Measurements from ENCODE around the gene MRPL38. TPM values are rescaled to one million over a fixed set of nuclear protein-coding genes. Genes with fewer than 3 reads are reported as not detected.
"Not testable (repeated sequence)": the region's sequence is repeated elsewhere in the genome, so short reads cannot be mapped to it uniquely, and the experiment has no call there.

The MRPL38 gene
- total RNA-seq, 1 experiment from 2014 or later: 27.7 TPM

DNA sequence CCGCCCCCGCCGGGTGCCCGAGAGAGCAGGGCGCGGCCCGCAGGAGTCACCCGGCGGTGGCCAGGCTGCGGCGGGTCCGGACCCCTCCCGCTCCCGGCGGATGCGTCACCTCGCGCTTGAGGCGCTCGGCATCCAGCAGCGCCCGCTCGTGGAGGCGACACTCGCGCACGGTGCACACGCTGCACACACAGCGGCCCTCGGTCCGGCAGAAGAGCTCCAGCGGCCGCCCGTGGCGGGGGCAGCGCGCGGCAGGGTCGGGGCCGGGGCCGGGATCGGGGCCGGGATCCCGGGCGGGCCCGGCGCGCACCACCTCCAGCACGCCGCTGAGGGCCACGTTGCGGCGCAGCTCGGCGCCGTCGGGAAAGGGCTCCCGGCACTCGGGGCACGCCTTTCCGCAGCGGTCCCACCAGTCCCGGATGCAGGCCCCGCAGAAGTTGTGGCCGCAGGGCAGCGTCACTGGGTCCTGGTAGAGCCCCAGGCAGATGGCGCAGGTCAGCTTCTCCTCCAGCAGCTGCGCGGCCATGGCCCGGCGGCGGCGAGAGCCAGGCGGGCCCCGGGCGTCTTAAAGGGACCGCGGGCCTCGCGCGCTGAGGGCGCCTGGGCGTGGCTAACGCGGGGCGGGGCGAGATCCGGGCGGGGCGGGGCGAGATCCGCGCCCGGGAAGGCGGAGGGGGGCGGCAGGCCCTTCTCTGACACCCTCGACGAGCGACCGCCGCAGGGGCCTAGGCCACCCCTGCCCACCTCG is 8.1 kb downstream of the MRPL38 start, which contains the start of gene TRIM65:
TRIM65 (minus strand) TSS at position 537 of the 745 bp plus-strand sequence; CDS start at position 523, 14 bp downstream.
- peak; percentile 88 for DNase-seq (ENCODE audit: low read depth)

DNA sequence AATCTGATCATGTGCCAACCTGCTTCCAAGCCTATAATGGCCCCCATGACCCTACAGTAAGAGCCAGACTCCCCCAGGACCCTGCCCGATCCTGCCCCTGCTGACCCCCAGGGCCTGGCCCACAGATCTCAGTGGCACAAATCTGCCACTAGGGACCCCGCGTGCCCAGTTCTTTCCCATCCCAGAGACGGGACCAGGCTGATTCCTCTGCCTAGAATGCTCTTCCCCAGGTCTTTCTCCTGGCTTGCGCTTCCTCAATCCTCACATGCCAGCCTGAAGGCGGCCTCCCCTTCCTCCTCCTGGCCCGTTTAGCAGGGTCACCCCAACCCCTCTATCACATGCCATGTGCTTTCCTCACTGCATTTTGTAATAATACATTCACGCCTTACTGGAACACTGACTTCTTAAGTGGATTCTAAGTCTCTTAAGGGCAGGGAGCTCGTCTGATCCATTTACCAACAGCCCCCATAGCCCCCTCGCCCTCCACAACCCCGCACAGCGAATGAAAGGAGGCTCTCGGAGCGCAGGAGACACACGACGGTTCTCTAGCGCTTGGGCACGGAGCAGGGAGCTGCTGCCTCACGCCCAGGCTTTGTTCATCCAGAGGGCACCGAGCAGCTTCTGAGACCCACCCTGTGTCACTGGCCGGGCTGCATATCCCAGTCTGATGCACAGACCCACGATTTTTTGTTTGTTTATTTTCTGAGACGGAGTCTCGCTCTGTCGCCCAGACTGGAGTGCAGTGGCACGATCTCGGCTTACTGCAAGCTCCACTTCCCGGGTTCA is 9.1 kb downstream of the MRPL38 start:
- DNase-seq (ENCODE audit: low read depth): no peak

DNA sequence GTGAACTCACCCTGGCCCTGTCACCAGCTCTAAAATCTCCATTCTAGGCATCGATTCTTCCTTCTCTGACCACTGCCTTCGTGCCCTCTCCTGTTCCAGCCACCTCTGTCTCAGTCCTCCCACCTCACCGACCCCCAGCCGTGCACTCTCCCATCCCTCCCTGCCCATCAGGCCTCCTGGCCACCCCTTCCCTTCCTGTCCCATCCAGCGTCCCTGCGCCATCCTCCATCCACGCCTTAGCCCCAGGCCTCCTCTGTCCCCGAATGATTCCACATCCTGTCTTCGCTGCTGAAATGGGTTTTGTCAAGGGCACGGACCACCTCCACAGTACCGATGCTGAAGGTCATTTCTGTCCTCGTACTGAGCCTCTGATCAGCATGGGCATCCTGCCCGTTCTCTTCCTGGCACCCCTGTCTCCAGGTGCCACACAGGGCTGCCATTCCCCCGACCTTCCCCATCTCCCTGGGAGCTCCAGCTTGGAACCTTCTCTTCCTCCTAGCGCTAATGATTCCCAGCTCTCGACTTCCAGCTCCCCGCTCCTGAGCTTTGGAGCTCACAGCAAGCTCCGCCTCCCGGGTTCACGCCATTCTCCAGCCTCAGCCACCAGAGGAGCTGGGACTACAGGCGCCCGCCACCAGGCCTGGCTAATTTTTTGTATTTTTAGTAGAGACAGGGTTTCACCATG is 10.5 kb downstream of the MRPL38 start:
- no peak for DNase-seq (ENCODE audit: low read depth)

DNA sequence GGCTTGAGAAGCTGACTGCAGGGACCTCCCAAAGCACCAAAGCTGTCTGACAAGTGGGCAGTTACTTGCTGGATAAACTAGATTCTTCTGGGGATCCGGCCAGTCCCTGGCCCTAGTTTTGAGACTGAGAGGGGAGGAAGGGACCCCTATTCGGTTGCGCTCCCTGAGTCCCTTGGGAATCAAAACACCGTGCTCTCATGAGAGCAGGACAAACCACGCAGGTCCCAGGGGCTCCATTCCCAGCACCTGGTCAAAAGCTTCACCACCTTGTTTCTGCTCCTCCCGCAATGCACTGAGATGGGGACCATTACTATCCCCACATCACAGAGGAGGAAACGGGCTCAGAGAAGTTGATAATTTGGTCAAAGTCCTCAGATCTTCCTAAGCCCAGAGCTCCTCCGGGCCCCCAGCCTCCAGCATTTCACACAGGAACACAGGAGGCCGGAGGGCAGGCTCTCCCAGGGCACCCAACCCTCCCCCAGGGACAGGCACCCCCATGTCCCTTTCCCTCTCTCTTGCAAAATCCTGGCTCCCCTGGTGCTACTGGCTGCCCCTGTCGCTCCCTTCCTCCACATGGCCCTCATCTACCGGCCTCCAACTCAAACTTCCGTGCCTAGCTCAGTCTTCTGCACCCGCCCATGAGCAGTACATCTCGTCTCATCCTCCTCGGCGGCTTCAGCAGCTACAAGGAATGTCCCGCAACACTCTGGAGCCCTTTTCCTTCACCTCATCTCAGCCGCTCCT is 11.2 kb downstream of the MRPL38 start:
- no peak for DNase-seq (ENCODE audit: low read depth)

DNA sequence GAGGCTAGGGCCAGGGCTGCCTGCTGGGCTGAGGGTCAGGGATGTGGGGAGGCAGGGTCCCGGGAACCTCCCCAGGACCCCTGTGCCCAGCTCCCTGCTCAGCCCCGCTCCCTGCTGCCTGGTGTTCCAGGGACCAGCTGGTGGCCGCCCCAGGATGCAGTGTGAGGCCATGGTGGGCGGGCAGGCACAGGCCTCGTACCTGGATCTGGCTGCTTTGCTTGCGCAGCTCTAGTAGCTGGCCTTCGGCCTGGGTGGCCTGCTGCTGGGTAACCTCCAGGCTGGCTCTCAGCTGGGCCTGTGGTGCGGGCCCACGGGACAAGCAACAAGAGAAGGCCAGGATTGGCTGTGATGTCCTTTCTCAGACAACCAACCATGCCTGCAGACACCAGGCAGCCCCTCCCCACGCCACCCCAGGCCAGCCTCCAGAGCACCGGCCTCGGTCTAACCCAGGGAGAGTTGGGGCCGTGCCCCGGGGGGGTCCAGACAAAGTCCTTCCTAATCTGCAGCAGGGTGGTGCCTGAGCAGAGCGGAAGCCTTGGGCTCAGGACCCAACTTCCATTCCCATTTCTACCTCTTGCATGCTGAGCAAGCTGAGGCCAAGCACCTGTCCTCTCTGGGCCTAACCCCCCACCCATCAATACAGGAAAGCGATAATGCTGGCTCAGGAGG is 12.0 kb downstream of the MRPL38 start:
- no peak for DNase-seq (ENCODE audit: low read depth)

DNA sequence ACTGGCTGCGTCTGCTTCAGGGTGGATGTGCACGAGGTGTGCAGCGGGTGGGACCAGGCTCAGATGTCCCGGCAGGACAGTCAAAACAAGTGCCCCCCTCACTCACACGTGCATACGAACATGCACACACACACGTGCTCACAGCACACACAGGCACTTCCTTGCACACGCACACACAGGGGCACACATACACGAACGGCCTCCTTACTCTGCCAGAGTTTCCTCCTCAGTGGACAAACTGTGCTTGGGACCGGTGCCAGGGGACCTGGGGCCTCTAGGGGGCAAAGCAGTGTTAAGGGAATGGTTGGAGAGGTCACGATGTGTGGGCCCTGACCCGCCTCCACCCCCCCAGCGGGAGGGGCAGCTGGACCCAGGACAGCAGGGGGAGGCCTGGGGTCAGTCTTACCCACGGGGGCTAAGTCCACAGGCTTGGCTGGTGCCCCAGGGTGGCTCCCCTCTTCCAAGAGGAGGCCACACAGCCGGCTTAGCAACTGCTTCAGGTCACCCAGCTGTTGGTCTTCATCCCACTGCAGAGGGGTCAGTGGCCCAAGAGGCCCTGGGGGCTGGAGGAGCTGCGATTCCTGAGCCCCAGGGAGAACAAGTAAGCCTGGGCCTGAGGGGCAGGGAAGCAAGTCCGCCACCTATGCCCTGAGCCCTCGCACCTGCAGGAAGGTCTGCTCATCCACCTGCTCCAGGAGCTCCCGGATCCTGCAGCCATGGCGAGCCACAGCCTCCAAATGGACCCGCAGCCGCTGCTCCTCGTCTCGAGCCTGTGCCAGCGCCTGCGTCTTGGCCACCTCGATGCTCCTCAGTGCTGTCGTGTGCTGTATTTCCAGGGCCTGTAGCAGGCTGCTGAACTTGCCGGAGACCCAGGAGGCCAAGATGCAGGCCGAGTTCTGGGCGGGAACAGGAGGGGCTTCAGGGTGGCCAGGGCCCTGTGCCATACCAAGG is 12.8 kb downstream of the MRPL38 start:
- no peak for DNase-seq (ENCODE audit: low read depth)

DNA sequence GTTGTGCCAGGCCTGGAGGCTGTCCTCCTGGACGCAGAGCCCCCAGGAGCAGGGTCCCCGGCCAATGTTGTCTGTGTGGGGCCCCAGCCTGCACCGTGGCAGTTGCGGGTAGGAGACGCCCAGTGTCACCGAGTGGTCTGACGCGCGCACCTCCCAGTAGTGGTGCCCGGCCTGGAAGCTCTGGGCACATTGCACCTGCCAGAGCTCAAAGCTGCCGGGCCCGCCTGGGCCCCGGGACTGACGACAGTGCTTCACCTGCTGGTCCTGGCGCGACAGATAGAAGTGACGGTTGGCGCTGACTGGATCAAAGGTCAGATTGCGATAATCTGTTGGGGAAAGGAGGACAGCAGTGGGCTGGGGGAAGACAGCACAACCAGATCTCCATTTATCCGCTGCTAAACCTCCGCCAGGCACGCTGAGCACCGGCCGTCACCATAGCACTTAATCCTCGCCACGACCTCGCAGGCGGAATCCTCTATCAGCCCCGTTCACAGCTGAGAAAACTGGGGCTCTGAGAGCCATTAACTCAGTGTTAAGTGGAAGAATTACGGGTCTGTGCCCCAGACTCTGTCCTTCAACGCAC is 13.6 kb downstream of the MRPL38 start:
- DNase-seq (ENCODE audit: low read depth): no peak

DNA sequence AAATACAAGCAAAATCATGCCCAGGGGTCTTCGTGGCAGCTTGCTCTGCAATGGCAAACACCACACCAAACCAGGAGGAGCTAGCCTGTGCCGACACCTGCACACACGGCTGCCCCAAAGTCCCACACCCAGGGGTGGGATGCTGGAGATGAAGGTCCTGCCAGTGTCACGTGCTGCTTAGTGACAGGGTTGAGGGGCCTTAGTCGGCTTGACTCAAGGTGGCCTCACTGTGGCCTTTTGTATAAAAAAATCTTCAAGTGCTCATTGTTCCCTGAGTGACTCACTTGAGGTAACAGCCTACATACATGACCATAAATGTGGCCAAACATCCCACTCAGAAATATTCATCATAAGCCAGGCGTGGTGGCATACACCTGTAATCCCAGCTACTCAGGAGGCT is 15.2 kb downstream of the MRPL38 start:
- DNase-seq (ENCODE audit: low read depth): no peak

DNA sequence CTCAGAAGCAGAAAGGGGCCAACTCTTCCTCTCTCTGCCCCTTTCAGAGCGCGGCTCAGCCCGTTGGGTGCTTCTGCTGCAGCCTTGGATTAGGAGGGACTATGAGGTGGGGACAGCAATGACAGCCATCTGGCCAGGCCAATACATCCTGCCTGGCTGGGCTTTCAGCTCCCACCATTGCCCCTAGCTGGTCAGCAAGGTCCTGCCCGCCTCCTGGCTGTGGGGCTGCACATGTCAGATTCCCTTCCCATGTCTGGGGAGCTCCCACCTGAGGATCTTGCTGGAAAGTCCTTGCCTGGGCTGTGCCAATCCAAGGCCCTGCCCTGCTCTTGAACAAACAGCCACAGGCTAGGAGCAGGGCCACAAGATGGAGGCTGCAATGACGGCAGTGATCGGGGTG is 16.2 kb downstream of the MRPL38 start:
- no peak for DNase-seq (ENCODE audit: low read depth)

DNA sequence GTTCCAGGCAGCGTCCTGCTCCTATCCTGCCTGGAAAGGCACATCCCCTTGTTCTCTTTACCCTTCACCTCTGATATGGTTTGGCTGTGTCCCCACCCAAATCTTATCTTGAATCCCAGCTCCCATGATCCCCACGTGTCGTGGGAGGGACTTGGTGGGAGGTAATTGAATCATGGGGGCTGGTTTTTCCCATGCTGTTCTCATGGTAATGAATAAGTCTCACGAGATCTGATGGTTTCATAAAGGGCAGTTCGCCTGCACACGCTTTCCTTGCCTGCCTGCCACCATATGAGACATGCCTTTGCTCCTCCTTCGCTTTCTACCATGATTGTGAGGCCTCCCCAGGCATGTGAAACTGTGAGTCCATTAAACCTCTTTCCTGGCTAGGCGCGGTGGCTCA is 18.8 kb downstream of the MRPL38 start:
- not testable (repeated sequence) for DNase-seq (ENCODE audit: low read depth)

DNA sequence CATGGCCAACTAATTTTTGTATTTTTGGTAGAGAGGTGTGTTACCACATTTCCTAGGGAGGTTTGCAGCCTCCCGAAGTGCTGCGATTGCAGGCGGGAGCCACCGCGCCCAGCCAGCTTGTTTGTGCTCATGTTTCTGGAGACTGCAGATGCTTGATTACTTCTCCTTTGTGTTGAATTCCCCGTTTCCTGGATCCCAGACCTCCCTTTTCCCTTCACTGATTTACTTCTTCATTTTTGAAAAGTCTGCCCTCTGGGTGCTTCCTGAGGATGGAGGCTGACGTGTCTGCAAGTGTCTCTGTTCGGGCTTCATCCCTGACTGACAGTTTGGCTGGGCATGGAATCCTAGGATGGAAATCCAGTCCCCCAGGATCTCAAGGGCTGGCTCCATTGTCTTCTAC is 19.3 kb downstream of the MRPL38 start:
- no peak for DNase-seq (ENCODE audit: low read depth)

DNA sequence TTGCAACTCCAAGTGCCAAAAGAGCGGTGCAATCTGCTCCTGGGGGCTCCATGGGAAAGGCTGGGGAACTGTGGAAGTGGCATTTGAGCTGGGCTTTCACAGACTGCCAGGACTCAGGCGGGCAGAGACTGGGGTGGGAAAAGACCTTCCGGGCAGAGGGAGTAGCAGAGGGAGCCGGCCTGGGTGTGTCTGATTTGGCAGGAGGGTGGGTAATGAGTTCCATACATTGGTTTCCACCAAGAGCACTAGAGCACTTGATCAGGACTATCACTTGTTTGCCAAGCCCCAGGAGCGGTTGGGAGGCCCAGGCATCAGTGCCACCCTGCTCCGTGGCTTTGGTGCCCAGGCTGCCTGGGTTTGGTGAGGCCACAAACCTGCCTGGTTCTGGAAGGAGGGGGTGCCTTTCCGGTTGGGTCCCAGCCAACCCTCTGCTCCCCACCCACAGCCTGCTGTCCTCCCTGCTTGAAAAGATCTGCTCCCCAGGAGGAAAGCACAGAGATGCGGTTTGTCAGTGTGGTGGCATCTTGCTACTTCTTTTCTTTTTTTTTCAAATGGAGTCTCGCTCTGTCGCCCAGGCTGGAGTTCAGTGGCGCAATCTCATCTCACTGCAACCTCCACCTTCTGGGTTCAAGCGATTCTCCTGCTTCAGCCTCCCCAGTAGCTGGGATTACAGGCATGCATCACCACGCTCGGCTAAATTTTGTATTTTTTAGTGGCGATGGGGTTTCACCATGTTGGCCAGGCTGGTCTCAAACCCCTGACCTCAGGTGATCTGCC is 22.8 kb downstream of the MRPL38 start:
- no peak for DNase-seq (ENCODE audit: low read depth)

DNA sequence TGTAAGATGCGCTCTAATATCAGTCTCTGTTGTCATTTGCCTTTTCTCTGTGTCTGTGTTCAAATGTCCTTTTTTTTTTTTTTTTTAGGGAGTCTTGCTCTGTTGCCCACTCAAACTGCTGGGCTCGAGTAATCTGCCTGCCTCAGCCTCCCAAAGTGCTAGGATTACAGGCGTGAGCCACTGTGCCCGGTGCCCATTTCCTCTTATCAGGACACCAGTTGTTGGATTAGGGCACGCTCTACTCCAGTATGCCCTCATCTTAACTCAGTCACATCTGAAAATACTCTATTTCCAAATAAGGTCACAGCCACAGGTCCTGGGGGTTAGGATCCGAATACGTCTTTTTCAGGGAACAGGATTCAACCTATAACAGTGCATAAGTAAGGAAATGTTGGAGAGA is 24.4 kb downstream of the MRPL38 start:
- no peak for DNase-seq (ENCODE audit: low read depth)

DNA sequence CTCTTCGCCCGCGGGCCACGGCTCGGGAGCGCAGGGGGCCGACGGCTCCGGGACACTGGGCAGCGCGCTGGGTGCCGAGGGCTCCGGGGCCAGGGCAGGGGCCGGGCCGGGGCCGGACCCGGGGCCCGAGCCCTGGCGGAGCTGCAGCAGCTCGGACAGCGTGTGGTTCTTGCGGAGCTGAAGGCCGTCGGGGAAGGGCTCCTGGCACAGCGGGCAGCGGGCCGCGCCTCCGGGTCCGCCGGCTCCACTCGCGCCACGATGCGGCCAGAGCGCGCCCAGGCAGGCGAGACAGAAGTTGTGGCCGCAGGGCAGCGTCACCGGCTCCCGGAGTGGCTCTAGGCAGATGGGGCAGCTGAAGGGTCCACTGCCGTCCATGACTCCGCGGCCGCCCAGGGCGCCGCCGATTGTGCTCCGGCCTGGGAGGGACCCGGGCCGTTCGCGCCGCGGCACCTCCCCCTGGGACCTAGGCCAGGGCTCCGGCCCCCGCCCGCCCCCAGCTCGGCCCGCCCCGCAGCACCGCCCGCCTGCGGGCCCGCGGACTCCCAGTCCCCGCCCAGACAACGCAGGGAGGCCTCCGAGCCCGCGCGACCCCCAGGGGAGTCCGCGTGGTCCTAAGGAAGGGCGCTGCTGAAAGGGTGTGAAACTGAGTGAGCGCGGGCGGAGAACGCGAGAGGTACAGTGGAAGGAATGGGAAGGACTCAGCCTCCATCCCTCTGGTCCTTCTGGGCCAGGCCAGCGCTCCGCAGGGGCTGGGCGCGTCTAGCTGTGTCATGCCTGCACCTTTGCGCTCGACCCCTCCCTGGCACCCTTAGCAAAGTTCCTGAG is 26.3 kb downstream of the MRPL38 start, which contains the start of gene TRIM47:
TRIM47 (minus strand) TSS at position 408 of the 825 bp plus-strand sequence; CDS start at position 375, 33 bp downstream.
- peak; percentile 65 for DNase-seq (ENCODE audit: low read depth)

DNA sequence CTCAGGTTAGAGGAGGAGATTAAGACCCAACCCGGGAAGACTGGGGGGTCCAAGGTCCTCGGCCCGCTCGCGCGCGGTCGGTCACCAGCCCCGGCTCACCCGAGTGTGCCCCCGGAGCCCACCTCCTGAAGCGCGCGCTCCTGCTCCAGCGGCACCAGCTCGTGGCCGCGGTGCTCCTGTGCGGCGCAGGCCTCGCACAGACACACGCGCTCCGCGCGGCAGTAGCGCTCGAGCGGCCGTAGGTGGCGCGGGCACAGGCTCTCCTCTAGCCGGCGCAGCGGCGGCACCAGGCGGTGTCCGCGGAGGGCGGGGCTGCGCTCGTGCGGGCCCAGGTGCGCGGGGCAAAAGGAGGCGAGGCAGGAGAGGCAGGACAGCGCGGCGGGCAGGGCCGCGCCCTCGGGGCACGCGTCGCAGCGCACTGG is 26.9 kb downstream of the MRPL38 start:
- peak; percentile 90 for DNase-seq (ENCODE audit: low read depth)

DNA sequence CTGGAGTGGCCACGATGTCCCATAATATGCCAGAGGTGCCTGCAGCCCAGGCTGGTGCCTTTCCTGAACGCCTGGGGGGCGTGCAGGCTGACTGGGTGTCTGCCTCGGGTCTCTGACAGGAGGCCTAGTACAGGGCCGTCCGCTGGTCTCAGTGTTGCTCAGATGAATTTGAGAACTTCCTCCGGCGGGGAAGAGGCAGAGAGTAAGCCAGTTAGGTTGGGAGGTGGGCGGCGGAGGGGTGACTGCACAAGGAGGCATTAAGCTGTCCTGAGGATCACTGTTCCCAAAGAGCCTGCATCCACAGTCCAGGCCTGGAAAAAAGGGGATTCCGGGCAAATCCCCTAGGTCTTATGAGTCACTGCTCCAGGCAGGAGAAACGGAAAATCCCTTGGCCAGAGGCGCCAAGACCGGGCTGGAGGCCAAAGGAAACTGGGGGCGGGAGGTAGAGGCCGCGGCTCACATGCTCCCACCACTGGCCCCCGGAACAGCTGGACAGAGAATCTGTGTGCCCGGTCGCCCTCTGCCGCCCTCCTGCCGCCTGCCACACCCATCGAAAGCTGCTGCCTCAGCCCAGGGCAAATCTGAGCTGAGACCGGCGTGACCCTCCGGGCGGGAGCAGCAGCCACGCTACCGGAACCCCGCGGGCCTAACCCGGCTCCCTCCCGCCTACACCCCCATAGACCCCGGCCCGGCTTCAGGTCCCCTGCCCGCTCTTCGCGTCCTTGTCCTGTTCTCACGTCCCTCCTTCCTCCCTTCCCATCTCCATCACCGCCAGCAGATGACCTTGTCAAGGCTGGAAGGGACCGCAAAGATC is 27.5 kb downstream of the MRPL38 start:
- DNase-seq (ENCODE audit: low read depth): peak; percentile 97

All from Daoy (cell line).